ENCODE results near the gene ZNF778.
"Not testable (repeated sequence)": the region's sequence is repeated elsewhere in the genome, so short reads cannot be mapped to it uniquely, and the experiment has no call there.

Gene ZNF778

GRCh38 chr16:89257757-89258465 is 40.4 kb downstream of the ZNF778 start:
- DNase-seq, result no peak

- DNase-seq, result not testable (repeated sequence)
These were observed 42.4 kb downstream of the ZNF778 start for GRCh38 chr16:89259901-89260300.

GRCh38 chr16:89261691-89262563 is 44.4 kb downstream of the ZNF778 start:
- DNase-seq, result no peak

GRCh38 chr16:89264800-89265550 is 47.5 kb downstream of the ZNF778 start:
- no peak for DNase-seq

GRCh38 chr16:89265647-89266046 is 48.1 kb downstream of the ZNF778 start:
- no peak for DNase-seq

GRCh38 chr16:89266521-89267134 is 49.1 kb downstream of the ZNF778 start:
- no peak for DNase-seq

DNA sequence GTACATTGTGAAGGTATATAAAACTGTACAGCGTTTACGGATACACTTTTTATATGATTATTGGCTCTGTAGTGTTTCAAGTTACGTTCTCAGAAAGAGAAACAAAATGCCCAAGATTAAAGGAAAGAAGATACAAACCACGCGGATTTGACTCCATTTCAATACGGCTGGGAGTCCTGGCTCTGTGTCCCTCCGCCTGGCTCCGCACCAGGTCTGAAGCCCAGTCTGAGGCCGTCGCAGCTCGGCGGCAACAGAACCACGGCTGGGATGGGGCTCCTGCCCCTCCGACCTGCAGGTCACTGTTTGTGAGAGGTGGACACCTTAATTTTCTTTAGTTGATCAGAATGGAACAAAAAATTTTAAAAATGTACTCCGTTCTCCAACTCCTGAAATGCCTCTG is 50.2 kb downstream of the ZNF778 start:
- not testable (repeated sequence) for DNase-seq

DNA sequence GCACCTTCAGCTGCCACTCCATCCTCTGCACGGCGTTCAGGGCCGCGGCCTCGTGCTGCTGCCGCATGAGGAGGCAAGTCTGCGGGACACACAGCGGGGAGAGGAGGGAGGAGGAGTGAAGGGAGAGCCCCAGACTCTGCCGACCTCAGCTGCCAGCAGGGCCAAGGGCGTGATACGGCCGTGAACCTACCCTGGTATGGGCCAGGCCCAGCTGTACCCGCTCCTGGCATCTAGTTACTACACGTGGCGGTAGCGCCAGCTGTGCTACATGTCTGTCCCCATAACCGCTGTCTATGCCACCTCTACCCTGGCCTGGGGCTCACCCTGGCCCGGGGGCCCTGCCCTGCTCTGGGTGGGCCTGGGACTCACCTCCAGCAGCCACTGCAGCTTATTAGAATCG is 51.1 kb downstream of the ZNF778 start:
- DNase-seq, result no peak

DNA sequence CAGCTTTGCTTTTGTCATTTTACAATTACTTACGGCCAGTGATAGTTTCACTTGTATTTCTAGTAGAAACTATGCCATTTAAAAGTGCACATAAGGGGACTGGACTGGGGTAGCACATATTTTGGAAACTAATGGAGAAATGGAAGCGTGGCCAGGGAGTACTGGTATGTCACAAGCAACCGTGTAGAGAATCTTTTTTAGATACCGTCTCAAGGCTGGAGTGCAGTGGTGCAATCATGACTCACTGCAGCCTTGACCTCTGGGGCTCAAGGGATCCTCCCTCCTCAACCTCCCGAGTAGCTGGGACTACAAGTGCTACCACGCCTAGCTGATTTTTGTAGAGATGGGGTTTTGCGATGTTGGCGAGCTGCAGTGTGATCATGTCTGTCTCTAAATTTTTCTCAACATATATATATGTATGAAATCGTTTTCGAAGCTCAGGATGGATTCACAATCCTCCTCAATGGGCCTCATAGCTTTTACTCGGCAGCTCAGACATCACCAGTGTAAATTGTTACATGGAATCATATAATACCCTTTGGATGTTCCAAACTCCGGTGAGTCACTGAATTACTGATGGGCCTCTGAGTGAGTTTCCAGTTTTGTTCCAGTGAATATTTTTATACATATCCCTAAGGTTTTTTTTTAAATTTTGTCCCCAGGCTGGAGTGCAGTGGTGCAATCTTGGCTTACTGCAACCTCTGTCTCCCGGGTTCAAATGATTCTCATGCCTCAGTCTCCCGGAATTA is 51.7 kb downstream of the ZNF778 start:
- DNase-seq, result no peak

DNA sequence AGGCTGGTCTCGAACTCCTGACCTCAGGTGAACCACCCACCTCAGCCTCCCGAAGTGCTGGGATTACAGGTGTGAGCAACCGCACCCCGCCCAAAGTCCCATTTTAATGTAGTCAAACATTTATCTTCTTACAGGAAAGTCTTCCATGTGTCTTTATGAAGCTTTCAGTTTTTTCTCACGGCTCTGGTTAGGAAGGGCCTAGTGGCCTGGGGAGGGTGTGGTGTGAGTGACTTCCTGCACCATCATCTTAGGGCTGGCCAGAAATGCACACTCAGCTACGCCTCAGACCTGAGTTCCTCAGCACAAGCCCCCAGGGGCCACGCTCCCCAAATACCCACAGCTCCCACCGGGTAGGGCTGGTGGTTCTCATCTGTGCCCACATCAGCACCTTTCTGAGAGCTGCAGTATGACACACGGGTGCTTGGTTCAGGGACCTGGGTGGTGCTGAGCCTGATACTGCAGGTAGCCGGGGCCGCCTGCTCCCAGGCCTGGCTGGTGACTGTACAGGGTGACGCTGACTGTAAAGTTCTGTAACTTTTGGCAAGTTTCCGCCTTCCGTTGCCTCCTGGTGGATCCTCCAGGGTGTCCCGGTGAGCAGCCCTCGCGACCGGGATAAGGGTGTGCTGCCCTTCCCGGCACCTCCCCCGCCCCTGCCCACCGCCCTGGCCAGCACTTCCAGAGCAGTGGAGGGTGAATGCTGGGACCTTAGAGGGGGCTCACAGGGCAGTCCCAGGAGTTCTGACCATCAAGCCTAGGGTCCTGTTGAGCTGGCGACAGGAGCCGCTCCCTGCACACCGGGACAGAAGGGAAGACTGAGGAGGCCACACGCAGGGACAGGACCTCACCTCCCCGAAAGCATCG is 52.5 kb downstream of the ZNF778 start:
- no peak for DNase-seq

DNA sequence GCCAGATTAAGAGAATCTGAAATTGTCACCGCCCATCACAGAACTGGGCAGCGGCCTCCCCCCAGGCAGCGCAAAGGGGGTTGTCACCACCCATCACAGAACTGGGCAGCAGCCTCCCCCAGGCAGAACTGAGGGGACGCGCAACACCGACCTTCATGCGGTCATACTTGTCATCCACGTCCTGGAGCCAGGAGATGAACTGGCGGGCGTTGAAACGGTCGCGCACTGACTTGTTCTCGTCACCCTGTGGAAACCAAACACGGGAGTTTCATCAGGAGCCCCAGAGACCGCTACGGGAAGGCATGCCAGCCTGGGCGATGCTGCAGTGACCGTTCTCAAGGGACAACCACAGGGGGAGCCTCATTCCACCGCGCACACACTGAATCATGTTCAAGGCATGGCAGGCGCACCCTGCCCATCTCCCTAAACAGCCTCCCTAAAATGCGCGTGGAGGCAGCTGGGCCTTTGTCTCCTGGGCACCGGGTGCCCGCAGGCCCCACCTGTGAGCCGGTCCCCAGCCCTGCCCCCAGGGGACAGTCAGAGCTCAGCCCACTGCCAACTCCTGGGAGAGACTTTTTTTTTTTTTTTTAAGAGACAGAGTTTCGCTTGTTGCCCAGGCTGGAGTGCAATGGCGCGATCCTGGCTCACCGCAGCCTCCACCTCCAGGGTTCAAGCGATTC is 53.3 kb downstream of the ZNF778 start:
- DNase-seq, result no peak

GRCh38 chr16:89272631-89273030 is 55.1 kb downstream of the ZNF778 start:
- DNase-seq, result no peak

DNA sequence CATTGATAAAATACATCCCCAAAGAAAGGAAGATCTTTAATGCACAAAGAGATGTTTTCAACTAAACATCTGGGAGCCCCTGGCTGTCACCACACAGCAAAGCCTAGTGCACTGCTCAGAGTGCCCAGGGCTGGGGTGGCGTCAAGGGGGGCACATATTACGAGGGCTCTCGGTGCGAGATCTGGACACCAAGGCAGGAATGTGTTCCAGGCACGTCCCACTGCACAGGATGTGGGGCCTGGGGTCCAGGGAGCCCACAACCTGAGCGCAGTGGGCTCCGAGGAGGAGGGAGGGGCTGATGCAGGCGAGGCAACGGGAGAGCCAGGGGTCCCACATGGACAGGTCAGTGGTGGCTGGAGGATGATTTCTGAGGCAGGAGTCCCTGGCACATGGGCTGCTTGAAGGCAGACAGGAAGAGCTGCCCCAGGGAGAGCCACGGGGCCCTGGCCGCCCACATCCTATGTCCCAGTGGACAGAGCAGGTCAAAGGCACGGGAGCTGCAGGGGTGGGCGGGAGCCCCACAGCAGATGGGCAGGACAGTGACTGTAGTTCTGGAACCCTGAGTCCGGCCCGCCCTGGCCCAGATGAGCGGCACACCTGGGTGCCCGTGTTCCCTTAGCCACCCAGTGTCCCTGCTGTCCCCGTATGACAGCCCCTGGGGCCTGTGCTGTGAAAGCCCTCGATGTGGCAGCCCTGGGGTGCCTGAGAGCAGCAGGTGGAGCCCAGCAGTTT is 56.4 kb downstream of the ZNF778 start:
- DNase-seq, result no peak

GRCh38 chr16:89274561-89275283 is 57.2 kb downstream of the ZNF778 start:
- DNase-seq, result no peak

- DNase-seq, result no peak
These were observed 57.7 kb downstream of the ZNF778 start for GRCh38 chr16:89275284-89275584.

DNA sequence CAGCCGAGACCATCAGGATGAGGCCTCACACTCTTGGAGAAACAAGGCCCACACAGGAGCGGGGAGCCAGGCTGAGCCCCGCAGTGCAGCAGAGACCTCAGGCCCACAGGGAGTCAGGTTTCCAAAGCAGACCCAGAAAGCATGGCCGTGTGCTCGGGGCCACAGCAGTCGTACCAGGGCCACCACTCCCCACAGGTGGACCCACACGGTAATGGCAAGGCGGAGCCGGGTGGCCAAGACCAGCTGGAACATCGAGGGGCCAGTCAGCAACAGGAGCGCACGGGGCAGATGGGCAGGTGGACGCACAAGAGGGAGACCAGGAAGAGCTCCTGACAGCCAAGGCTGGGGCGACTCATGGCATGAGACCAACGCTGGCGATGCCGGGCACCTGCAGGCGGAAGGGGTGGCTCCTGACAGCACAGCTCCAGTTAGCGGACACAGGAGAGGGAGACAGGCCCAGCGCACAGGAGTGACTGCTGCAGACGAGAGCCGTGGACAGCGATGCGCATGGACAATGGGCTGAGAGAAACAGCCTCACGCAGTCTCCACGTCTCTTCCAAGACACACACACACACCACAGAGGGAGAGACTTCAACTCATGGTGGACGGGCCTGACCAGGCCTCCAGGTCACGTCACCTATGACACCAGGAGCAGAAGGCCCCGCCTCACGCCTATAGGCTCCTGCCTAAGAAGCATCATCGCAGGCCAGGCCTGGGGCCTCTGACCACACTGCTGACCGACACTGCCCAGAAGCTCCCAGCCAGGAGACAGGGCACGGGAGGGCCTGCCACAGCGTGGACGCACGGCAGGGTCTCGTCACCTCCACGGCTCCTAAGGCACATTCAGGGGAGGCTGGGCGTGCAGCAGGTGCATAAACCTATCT is 58.6 kb downstream of the ZNF778 start:
- DNase-seq, result no peak

DNA sequence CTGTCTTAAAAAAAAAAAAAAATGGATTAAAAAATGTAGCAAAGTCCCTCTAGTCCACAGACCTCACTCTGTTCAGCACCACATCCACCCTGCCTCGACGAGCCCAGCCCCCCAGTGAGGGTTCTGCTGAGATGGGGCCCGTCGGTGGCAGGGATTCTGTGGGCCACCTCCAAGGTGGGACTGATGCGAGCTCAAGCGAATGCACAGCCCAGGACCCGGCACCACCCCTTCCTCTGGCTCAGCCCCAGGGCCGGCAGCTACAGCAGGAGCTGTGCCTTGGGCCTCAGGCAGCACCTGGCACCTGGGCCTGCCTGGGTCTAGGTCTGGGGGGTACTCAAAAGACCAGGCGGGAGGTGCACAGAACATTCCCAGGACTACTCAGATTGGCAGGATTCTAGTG is 59.5 kb downstream of the ZNF778 start:
- DNase-seq, result no peak

GRCh38 chr16:89277641-89278341 is 60.3 kb downstream of the ZNF778 start:
- DNase-seq, result no peak

Data from NCI-H1694 (cell line).